RWPE2 (cell line): Measurements from ENCODE around the gene CCR7.

Experiments used
- ATAC-seq: fragments of 200-7000 bp; cut with Tn5 transposase; 3 replicates; pipeline ENCODE4 v1.9.1; 2021; ENCODE audit warnings: low read depth
- DNase-seq: peaks from one replicate; pipeline ENCODE4 v3.0.0-alpha.2; 2020; ENCODE audit warnings: low spot score
- H3K27ac ChIP-seq: fragments of 450-650 bp; 2 replicates; pipeline ENCODE4 v1.5.1; 2017; ENCODE audit warnings: mild to moderate bottlenecking; ENCODE audit not compliant: poor library complexity, severe bottlenecking
- H3K27me3 ChIP-seq: fragments of 250-450 bp; sonication (Bioruptor Pico); 2 replicates; pipeline ENCODE4 v1.5.1; 2021; ENCODE audit warnings: mild to moderate bottlenecking, moderate library complexity; ENCODE audit not compliant: insufficient read depth, poor library complexity, severe bottlenecking
- H3K36me3 ChIP-seq: fragments of 250-450 bp; sonication (Bioruptor Pico); 2 replicates; pipeline ENCODE4 v1.5.1; 2020; ENCODE audit warnings: low read depth, mild to moderate bottlenecking, moderate library complexity
- H3K4me1 ChIP-seq: fragments of 250-450 bp; sonication (Bioruptor Pico); 2 replicates; pipeline ENCODE4 v1.5.1; 2021; ENCODE audit warnings: mild to moderate bottlenecking, moderate library complexity; ENCODE audit not compliant: insufficient read depth, poor library complexity, severe bottlenecking
- H3K4me3 ChIP-seq: fragments of 250-450 bp; sonication (Bioruptor Pico); 2 replicates; pipeline ENCODE4 v1.5.1; 2021; ENCODE audit warnings: mild to moderate bottlenecking, moderate library complexity; ENCODE audit not compliant: severe bottlenecking
- H3K9me3 ChIP-seq: fragments of 250-450 bp; sonication (Bioruptor Pico); 2 replicates; pipeline ENCODE4 v1.5.1; 2021; ENCODE audit warnings: mild to moderate bottlenecking, moderate library complexity; ENCODE audit not compliant: severe bottlenecking
- TF ChIP-seq, protein P1 (sequence below): fragments of 450-650 bp; IDR thresholded peaks from one replicate; pipeline ENCODE4 v1.5.1; 2017; ENCODE audit warnings: mild to moderate bottlenecking, moderate library complexity; ENCODE audit not compliant: poor library complexity, severe bottlenecking

The CCR7 gene

DNA sequence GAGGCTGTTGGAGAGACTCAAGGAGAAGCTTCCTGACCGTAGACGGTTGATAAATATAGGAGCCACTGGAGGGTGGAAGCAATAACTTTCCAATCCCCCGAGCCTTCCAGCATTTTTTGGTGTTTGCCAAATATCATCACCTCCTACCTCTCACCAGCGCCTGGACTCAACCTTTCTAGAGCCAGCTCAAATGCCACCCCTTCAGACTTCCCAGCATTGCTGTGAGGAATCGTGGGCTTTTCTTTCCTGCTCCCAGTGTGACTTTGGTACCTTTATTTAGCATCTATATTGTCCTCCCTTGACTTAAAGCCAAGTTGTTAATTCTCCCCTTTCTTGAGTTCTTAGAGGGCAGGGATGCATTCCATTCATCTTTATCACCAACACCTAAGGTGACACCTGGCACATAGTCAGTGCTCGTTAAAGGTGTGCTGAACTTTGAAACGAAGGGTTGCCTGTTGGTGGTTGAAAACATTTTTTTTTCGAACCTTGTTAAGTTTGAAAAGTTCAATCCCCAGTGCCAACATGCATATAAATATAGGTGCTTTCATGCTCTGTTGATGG, 35.3 kb upstream of the CCR7 start:
- no peaks in the 10 kb centered on the region for H3K9me3 ChIP-seq
- H3K36me3 ChIP-seq, result no peaks in the 10 kb centered on the region
- TF ChIP-seq, protein P1, sequence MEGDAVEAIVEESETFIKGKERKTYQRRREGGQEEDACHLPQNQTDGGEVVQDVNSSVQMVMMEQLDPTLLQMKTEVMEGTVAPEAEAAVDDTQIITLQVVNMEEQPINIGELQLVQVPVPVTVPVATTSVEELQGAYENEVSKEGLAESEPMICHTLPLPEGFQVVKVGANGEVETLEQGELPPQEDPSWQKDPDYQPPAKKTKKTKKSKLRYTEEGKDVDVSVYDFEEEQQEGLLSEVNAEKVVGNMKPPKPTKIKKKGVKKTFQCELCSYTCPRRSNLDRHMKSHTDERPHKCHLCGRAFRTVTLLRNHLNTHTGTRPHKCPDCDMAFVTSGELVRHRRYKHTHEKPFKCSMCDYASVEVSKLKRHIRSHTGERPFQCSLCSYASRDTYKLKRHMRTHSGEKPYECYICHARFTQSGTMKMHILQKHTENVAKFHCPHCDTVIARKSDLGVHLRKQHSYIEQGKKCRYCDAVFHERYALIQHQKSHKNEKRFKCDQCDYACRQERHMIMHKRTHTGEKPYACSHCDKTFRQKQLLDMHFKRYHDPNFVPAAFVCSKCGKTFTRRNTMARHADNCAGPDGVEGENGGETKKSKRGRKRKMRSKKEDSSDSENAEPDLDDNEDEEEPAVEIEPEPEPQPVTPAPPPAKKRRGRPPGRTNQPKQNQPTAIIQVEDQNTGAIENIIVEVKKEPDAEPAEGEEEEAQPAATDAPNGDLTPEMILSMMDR, result no peak
- no peak overlapping the region for H3K27ac ChIP-seq
- no peaks in the 10 kb centered on the region for H3K27me3 ChIP-seq
- no peaks in the 10 kb centered on the region for H3K4me1 ChIP-seq
- ATAC-seq, result no peak
- DNase-seq, result no peak
- H3K4me3 ChIP-seq, result no peak overlapping the region

DNA sequence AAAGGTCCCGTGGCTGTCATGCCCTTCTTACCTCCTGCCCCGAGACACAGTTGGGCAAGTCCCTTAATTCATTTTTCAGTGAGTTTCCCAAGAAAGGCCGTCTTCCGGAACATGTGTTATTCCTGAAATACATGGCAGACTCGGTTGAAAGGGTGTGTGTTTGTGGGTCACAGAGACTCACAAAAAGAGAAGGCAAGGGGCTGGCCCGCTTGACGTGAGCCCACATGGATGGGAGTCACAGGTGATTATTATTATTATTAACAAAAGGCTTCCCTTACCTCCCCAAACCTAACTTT, 34.1 kb upstream of the CCR7 start:
- no peak for DNase-seq
- no peaks in the 10 kb centered on the region for H3K27me3 ChIP-seq
- no peak overlapping the region for H3K27ac ChIP-seq
- no peak overlapping the region for H3K4me3 ChIP-seq
- no peak for ATAC-seq
- no peaks in the 10 kb centered on the region for H3K9me3 ChIP-seq
- H3K36me3 ChIP-seq, result no peaks in the 10 kb centered on the region
- TF ChIP-seq, protein P1, result no peak
- no peaks in the 10 kb centered on the region for H3K4me1 ChIP-seq

DNA sequence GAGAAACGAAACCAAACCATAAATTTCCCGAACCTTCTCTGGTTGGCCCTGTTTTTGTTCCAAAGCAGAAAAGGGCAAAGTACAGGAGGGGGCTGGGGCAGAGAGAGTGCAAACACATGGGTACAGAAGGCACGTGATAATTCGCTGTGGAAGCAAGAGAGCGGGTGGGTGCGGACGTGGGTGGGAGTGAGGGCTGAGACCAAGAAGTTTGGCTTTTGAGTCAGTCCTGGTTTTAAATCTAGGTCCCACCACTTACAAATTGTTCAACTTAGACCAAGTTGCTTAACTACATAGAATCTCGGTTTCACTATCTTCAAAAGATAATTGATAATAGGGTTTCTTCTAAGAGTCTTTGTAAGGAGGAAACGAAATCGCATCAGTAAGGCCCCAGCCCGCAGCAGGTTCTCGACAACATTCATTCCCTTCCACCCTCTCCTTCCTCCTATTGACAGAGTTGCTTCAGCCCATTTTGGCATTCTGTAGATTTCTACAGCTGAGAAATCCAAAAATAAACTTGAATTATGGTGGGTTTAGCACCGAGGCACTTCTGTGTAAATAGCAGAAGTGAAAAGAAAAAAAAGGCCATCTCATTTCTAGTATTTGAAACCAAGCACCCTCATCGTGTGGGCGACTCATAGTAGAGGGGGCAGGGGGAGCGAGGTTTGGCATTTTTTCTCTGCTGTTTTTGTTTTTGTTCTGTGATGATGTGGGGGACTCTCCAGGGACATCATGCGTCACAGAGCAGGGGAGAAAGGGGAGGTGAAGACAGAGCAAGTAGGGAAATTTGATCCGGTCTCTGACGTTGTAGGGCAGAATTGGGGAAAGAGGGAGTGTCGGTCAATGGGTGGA, 33.6 kb upstream of the CCR7 start:
- TF ChIP-seq, protein P1, result no peak
- no peak for ATAC-seq

DNA sequence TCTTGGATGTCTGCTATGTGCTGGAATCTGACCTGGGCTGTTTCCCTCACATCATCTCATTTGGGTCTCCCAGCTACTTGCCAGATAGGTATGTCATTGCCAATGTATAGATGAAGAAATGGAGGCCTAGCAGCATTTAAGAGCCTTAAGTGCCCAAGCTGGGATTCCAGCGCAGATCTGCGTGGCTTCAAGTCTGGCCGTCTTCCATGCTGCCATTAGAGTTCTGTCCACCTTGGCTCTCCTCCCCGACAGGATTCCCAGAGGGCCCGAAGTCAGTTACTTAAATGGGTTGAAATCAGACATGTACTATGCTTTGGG, 33.0 kb upstream of the CCR7 start:
- no peaks in the 10 kb centered on the region for H3K36me3 ChIP-seq
- no peaks in the 10 kb centered on the region for H3K9me3 ChIP-seq
- no peaks in the 10 kb centered on the region for H3K27me3 ChIP-seq
- DNase-seq (no peak), ATAC-seq (no peak)
- no peak overlapping the region for H3K4me3 ChIP-seq
- H3K27ac ChIP-seq, result no peak overlapping the region
- H3K4me1 ChIP-seq, result no peaks in the 10 kb centered on the region
- TF ChIP-seq, protein P1, result no peak

More for the DNA sequence above, 33.6 kb upstream of the CCR7 start:
- no peak overlapping the region for H3K4me3 ChIP-seq
- no peaks in the 10 kb centered on the region for H3K36me3 ChIP-seq
- no peaks in the 10 kb centered on the region for H3K9me3 ChIP-seq
- no peaks in the 10 kb centered on the region for H3K27me3 ChIP-seq
- no peak overlapping the region for H3K27ac ChIP-seq
- no peak for DNase-seq
- no peaks in the 10 kb centered on the region for H3K4me1 ChIP-seq

DNA sequence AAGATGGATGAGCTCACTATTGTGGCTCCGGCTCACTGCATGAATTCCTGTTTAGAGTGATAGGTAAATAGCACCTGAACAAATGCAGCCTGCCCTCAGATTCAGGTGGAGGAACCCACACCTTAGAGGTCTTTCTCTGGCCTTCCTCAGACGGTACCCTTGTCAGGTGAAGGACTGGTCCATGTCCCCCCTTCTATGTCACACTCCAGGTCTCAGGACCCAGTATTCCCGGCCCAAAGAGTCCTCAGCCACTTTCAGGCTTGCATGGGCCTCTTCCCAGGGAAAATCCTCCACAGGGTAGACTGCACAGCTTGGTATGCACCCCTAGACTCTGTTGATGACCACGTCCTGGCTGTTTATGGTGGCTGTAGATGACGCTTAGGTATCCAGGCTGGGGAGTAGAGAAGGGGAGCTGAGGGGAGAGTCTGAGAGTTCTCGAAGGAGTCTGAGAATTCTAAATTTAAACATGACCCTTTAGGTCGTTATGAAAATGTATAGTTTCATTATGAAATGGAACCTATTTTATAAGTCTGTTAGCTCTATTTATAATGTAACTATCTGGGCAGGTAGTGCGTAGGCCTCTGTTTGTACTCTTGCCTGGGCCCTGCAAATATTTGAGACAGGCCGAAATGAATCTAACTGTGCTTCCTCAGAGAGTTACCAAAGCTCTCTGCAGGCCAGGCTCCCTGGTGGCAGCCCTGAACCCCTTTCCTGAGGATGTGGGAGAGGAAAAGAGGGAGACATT, 32.5 kb upstream of the CCR7 start:
- H3K27me3 ChIP-seq, result no peaks in the 10 kb centered on the region

More for the DNA sequence above, 32.5 kb upstream of the CCR7 start:
- H3K4me1 ChIP-seq, result no peaks in the 10 kb centered on the region
- DNase-seq, result no peak
- ATAC-seq, result no peak
- H3K27ac ChIP-seq, result no peak overlapping the region
- no peak overlapping the region for H3K4me3 ChIP-seq
- H3K9me3 ChIP-seq, result no peaks in the 10 kb centered on the region
- TF ChIP-seq, protein P1, result no peak
- H3K36me3 ChIP-seq, result no peaks in the 10 kb centered on the region
